GM12878 (cell line): ENCODE data around the gene ELOA. TPM values are rescaled to one million over a fixed set of nuclear protein-coding genes. Genes with fewer than 3 reads are reported as not detected.
"Not testable (repeated sequence)": the region's sequence is repeated elsewhere in the genome, so short reads cannot be mapped to it uniquely, and the experiment has no call there.

Experiments used
- ATAC-seq: fragments of 200-7000 bp; cut with Tn5 transposase; 3 replicates; pipeline ENCODE4 v1.9.1; 2020; ENCODE audit warnings: mild to moderate bottlenecking, moderate library complexity
- BruUV-seq: library from RNA; stranded (reverse); fragments of 400-500 nt; replicated peaks from 2 replicates; lab custom pipeline; 2021; lab: Mats Ljungman, UMichigan
- CTCF ChIA-PET: fragments of 300-600 bp; sonication (Branson Sonifier 250); formaldehyde crosslinking; extraction: SDS; loops from one replicate; lab custom pipeline; 2021; ENCODE audit warnings: inconsistent platforms; lab: Yijun Ruan, JAX
- POLR2A ChIA-PET: fragments of 350-600 bp; formaldehyde crosslinking; extraction: SDS; loops from one replicate; lab custom pipeline; 2021; ENCODE audit warnings: inconsistent platforms; lab: Charles Lee
- RAD21 ChIA-PET: fragments of 300-600 bp; sonication (Branson Sonifier 250); formaldehyde crosslinking; loops from one replicate; lab custom pipeline; 2023; ENCODE audit warnings: antibody characterized with exemption; ENCODE audit not compliant: unreplicated experiment; lab: Charles Lee
- SMC1A ChIA-PET: fragments of 300-600 bp; sonication (Branson Sonifier 250); formaldehyde crosslinking; loops from one replicate; lab custom pipeline; 2023; ENCODE audit not compliant: unreplicated experiment, uncharacterized antibody; lab: Charles Lee
- DNase-seq: peaks from one replicate; pipeline ENCODE4 v3.0.0-alpha.2; 2011; ENCODE audit warnings: low read depth, low spot score
- FAIRE-seq: peaks from 3 replicates; lab custom pipeline; 2011; peaks lifted over from hg19 to GRCh38; lab: Jason Lieb, UNC
- H2AFZ ChIP-seq: 2 replicates; pipeline ENCODE4 v1.6.0; 2011; ENCODE audit warnings: low read depth, low read length, control low read depth; ENCODE audit not compliant: control insufficient read depth
- H3K27ac ChIP-seq: 2 replicates; pipeline ENCODE4 v1.5.1; 2011; ENCODE audit warnings: control low read depth; ENCODE audit not compliant: control insufficient read depth, insufficient read depth
- H3K27me3 ChIP-seq, 2 experiments: replicated peaks in 1 of 2; 2 replicates each; pipeline versions ENCODE4 v1.6.0 to v1.6.1; 2011; ENCODE audit warnings: low read length in 1 of 2; ENCODE audit not compliant: control insufficient read depth in 2 of 2, insufficient read depth in 2 of 2
- H3K36me3 ChIP-seq, 2 experiments: 2 replicates each; pipeline ENCODE4 v1.5.1; 2011; ENCODE audit warnings: low read length in 1 of 2; ENCODE audit not compliant: control insufficient read depth in 2 of 2, insufficient read depth in 2 of 2
- H3K4me1 ChIP-seq: 2 replicates; pipeline ENCODE4 v1.6.1; 2011; ENCODE audit warnings: mild to moderate bottlenecking, low read length, moderate library complexity, mixed read lengths; ENCODE audit not compliant: control insufficient read depth, insufficient read depth
- H3K4me2 ChIP-seq: 2 replicates; pipeline ENCODE4 v1.6.0; 2011; ENCODE audit warnings: control low read depth; ENCODE audit not compliant: control insufficient read depth, insufficient read depth
- H3K4me3 ChIP-seq: fragments of 200-600 bp; sonication (generic); 2 replicates; pipeline ENCODE4 v1.5.1; 2016
- H3K79me2 ChIP-seq: 2 replicates; pipeline ENCODE4 v1.6.0; 2011; ENCODE audit warnings: low read length; ENCODE audit not compliant: control insufficient read depth, insufficient read depth
- H3K9ac ChIP-seq: 2 replicates; pipeline ENCODE4 v1.8.0; 2011; ENCODE audit warnings: low read length, control low read depth, mixed read lengths; ENCODE audit not compliant: control insufficient read depth, insufficient read depth
- H3K9me3 ChIP-seq: replicated peaks from 3 replicates; pipeline ENCODE4 v1.5.1; 2011; ENCODE audit warnings: mild to moderate bottlenecking, low read length; ENCODE audit not compliant: control insufficient read depth, insufficient read depth
- H4K20me1 ChIP-seq: 2 replicates; pipeline ENCODE4 v1.6.0; 2011; ENCODE audit not compliant: control insufficient read depth, insufficient read depth
- BMI1 ChIP-seq: fragments of 450-650 bp; IDR thresholded peaks from 2 replicates; pipeline ENCODE4 v1.6.1; 2016; ENCODE audit warnings: mild to moderate bottlenecking, moderate library complexity, borderline replicate concordance
- FOXK2 ChIP-seq: fragments of 450-650 bp; IDR thresholded peaks from 2 replicates; pipeline ENCODE4 v1.6.1; 2017; ENCODE audit warnings: mild to moderate bottlenecking, moderate library complexity
- IKZF1 ChIP-seq: fragments of 450-650 bp; conservative IDR thresholded peaks from 2 replicates; pipeline ENCODE4 v1.6.1; 2017; ENCODE audit warnings: antibody characterized with exemption, mild to moderate bottlenecking
- IRF5 ChIP-seq: fragments of 450-650 bp; IDR thresholded peaks from 2 replicates; pipeline ENCODE4 v1.6.1; 2017; ENCODE audit warnings: borderline replicate concordance
- MXI1 ChIP-seq: fragments of 150-350 bp; IDR thresholded peaks from 2 replicates; pipeline ENCODE4 v1.6.1; 2011; ENCODE audit warnings: low read depth, mild to moderate bottlenecking, inconsistent platforms, low read length, improper control_type of control experiment
- MYB ChIP-seq: fragments of 150-350 bp; IDR thresholded peaks from 2 replicates; pipeline ENCODE4 v1.6.1; 2014; ENCODE audit warnings: mild to moderate bottlenecking, low read depth, low read length, borderline replicate concordance
- NFYB ChIP-seq: IDR thresholded peaks from 2 replicates; pipeline ENCODE4 v1.6.1; 2011; ENCODE audit warnings: low read depth, mild to moderate bottlenecking, low read length, improper control_type of control experiment, moderate library complexity; ENCODE audit not compliant: insufficient read depth
- PAX5 ChIP-seq: IDR thresholded peaks from 2 replicates; pipeline ENCODE4 v1.6.1; 2011; ENCODE audit warnings: low read depth, low read length, borderline replicate concordance
- RUNX3 ChIP-seq: IDR thresholded peaks from 2 replicates; pipeline ENCODE4 v1.6.1; 2012; ENCODE audit warnings: low read length, inconsistent platforms
- SUPT20H ChIP-seq: IDR thresholded peaks from 2 replicates; pipeline ENCODE4 v1.6.1; 2011; ENCODE audit warnings: low read depth, mild to moderate bottlenecking, low read length, moderate library complexity, borderline replicate concordance; ENCODE audit not compliant: control insufficient read depth
- TARDBP ChIP-seq: IDR thresholded peaks from 2 replicates; pipeline ENCODE4 v1.6.1; 2016; ENCODE audit warnings: borderline replicate concordance
- ZNF217 ChIP-seq: fragments of 450-650 bp; IDR thresholded peaks from 2 replicates; pipeline ENCODE4 v1.6.1; 2017; ENCODE audit warnings: antibody characterized with exemption, mild to moderate bottlenecking
- WGBS: methylation state at CpG from one replicate; pipeline ENCODE4 v1.1.6; 2016; ENCODE audit warnings: low lambda C conversion rate; ENCODE audit not compliant: insufficient replicate concordance, insufficient coverage; ENCODE audit errors: missing lambda C conversion rate; 5-methylcytosine and 5-hydroxymethylcytosine counted together
- in situ Hi-C: fragments of 300-500 bp; cut with MboI; formaldehyde crosslinking; loops from 9 replicates; pipeline ENCODE4 v1.14.3; 2018; ENCODE audit warnings: mixed read lengths
- intact Hi-C: fragments of 100-400 bp; cut with micrococcal nuclease; formaldehyde crosslinking; loops from one replicate; pipeline ENCODE4 v1.14.2; 2022; ENCODE audit not compliant: unreplicated experiment
- polyA plus RNA-seq, 11 experiments: library from polyadenylated mRNA; depleted of rRNA in 4 of 11; unstranded in 6 of 11; stranded (reverse) in 5 of 11; fragments of >200 nt; fragmentation: Nextera tagmentation in 4 of 11; fragmentation: Illumina TruSeq in 1 of 11; extraction: Ambion mirVana in 4 of 11; extraction: Trizol in 1 of 11; gene quantifications; 1 replicate in 1 of 11; 2 replicates in 10 of 11; pipeline versions ENCODE4 v1.2.1 to v1.2.3, GENCODE V29; 2011 to 2016; ENCODE audit warnings: inconsistent platforms in 2 of 11, missing spikeins in 2 of 11, low read depth in 1 of 11
- total RNA-seq, 4 experiments: library from RNA; depleted of rRNA in 3 of 4; stranded (reverse); fragments of >200 nt in 3 of 4; fragmentation: Illumina TruSeq in 1 of 4; extraction: Trizol in 1 of 4; gene quantifications; 2 replicates each; pipeline versions ENCODE4 v1.2.1 to v1.2.3, GENCODE V29; 2013 to 2021

ELOA gene
- total and polyA plus RNA-seq, 10 of the 15 experiments (the other 5 are each of a cell fraction or from before 2014, with no cell fraction given) = 20.1 to 63.6 (median 39.8) TPM

- 77% methylated on average over 5 of the region's 5 CpGs for WGBS
- H3K9me3 ChIP-seq, ATAC-seq, H3K9ac ChIP-seq, RAD21 ChIA-PET, H3K4me3 ChIP-seq, H3K36me3 ChIP-seq, H4K20me1 ChIP-seq, H3K4me2 ChIP-seq, CTCF ChIA-PET, DNase-seq, intact Hi-C loops, H3K79me2 ChIP-seq, H3K27ac ChIP-seq, BruUV-seq, H3K27me3 ChIP-seq, H2AFZ ChIP-seq, in situ Hi-C loops: not testable (repeated sequence)
- peak; percentile 49 for FAIRE-seq
- POLR2A ChIA-PET = interaction anchor here (0.6 to 0.8 kb wide), 2 partner anchors 10 to 36 kb away, joined by 3 to 4 read pairs; no protein-coding TSS in a partner anchor
- SMC1A ChIA-PET = interaction anchor here (1.5 kb wide), 1 partner anchor 10 kb away, joined by 4 read pairs; the partner anchor contains the start of gene ELOA
- peaks cover 42% of the 10 kb centered on the region for H3K4me1 ChIP-seq
These were observed 10.0 kb upstream of the ELOA start for GRCh38 chr1:23733281-23733680.

- 76% methylated on average over 7 of the region's 7 CpGs for WGBS
- in situ Hi-C loops = no loop called here
- H3K4me2 ChIP-seq = no peak overlapping the region
- H3K9me3 ChIP-seq = no peaks in the 10 kb centered on the region
- BruUV-seq = no TSS peak
- CTCF ChIA-PET = interaction anchor here (0.6 to 2.2 kb wide), 3 partner anchors 9 to 35 kb away, joined by 3 to 6 read pairs (median 4); no protein-coding TSS in a partner anchor
- TF ChIP-seq MYB (no peak), SUPT20H (no peak), FOXK2 (no peak), TARDBP (no peak), RUNX3 (peak; percentile 49; the same call in 1 of the 2 replicates), MXI1 (no peak), ZNF217 (no peak), NFYB (no peak), IRF5 (no peak), IKZF1 (0 out of 2 replicates have a peak, but pooled peaks have one; percentile 12), BMI1 (no peak), PAX5 (no peak)
- peaks cover 36% of the 10 kb centered on the region for H3K4me1 ChIP-seq
- H2AFZ ChIP-seq = no peak overlapping the region
- no peak overlapping the region for H3K9ac ChIP-seq
- no peak overlapping the region for H3K27ac ChIP-seq
- DNase-seq (no peak), ATAC-seq (peak; percentile 78), FAIRE-seq (peak; percentile 23)
- RAD21 ChIA-PET = interaction anchor here (0.8 to 1.4 kb wide), 6 partner anchors 9 to 39 kb away, joined by 3 to 4 read pairs (median 3); no protein-coding TSS in a partner anchor
- H3K27me3 ChIP-seq = no peaks in the 10 kb centered on the region
- H3K79me2 ChIP-seq = no peaks in the 10 kb centered on the region
- H3K36me3 ChIP-seq = no peaks in the 10 kb centered on the region
- intact Hi-C loops = no loop called here
- no peaks in the 10 kb centered on the region for H4K20me1 ChIP-seq
- no peak overlapping the region for H3K4me3 ChIP-seq
- SMC1A ChIA-PET = interaction anchor here (1.0 to 2.0 kb wide), 6 partner anchors 9 to 18 kb away, joined by 3 to 4 read pairs (median 4); no protein-coding TSS in a partner anchor
- POLR2A ChIA-PET = interaction anchor here (0.6 to 2.0 kb wide), 6 partner anchors 10 to 48 kb away, joined by 3 to 16 read pairs (median 8); no protein-coding TSS in a partner anchor
These were observed 6.7 kb upstream of the ELOA start for GRCh38 chr1:23736437-23737134.
